GM21423 (cell line): ENCODE measurements around the gene SETMAR.
A peak's percentile ranks its signal among the peaks of the same experiment; 100 is the strongest.
"Not testable (repeated sequence)": the region's sequence is repeated elsewhere in the genome, so short reads cannot be mapped to it uniquely, and the experiment has no call there.

Experiments used
- ATAC-seq: cut with Tn5 transposase; IDR thresholded peaks from one replicate; pipeline ENCODE4 v1.9.1; 2021; ENCODE audit warnings: mild to moderate bottlenecking, moderate library complexity; ENCODE audit not compliant: unreplicated experiment

Gene SETMAR

GRCh38 chr3:4313606-4314293 is 10.6 kb downstream of the SETMAR start:
- ATAC-seq = no peak

- no peak for ATAC-seq
Observed at GRCh38 chr3:4314688-4315087, 11.5 kb downstream of the SETMAR start.

GRCh38 chr3:4320096-4320911 is 17.1 kb downstream of the SETMAR start:
- ATAC-seq = no peak

- no peak for ATAC-seq
Observed at GRCh38 chr3:4321732-4322131, 18.6 kb downstream of the SETMAR start.

- no peak for ATAC-seq
Observed at GRCh38 chr3:4322635-4323034, 19.5 kb downstream of the SETMAR start.

GRCh38 chr3:4323246-4324027 is 20.3 kb downstream of the SETMAR start:
- ATAC-seq = no peak

- no peak for ATAC-seq
Observed at GRCh38 chr3:4326868-4327267, 23.7 kb downstream of the SETMAR start.

- not testable (repeated sequence) for ATAC-seq
Observed at GRCh38 chr3:4329806-4330205, 26.6 kb downstream of the SETMAR start.

GRCh38 chr3:4332111-4332510 is 28.9 kb downstream of the SETMAR start:
- no peak for ATAC-seq

- ATAC-seq = no peak
Observed at GRCh38 chr3:4332574-4332973, 29.4 kb downstream of the SETMAR start.

GRCh38 chr3:4332991-4333390 is 29.8 kb downstream of the SETMAR start:
- no peak for ATAC-seq

GRCh38 chr3:4334548-4334947 is 31.4 kb downstream of the SETMAR start:
- ATAC-seq = no peak

- no peak for ATAC-seq
Observed at GRCh38 chr3:4335840-4336562, 32.8 kb downstream of the SETMAR start.

GRCh38 chr3:4336850-4337546 is 33.8 kb downstream of the SETMAR start:
- ATAC-seq = no peak

GRCh38 chr3:4338751-4339150 is 35.6 kb downstream of the SETMAR start:
- no peak for ATAC-seq

GRCh38 chr3:4340077-4340410 is 36.9 kb downstream of the SETMAR start:
- no peak for ATAC-seq

- no peak for ATAC-seq
Observed at GRCh38 chr3:4340411-4341335, 37.5 kb downstream of the SETMAR start.

- no peak for ATAC-seq
Observed at GRCh38 chr3:4341336-4341675, 38.1 kb downstream of the SETMAR start.

- no peak for ATAC-seq
Observed at GRCh38 chr3:4343258-4343657, 40.1 kb downstream of the SETMAR start.

- peak; percentile 86 for ATAC-seq
Observed at GRCh38 chr3:4350789-4351163, 47.6 kb downstream of the SETMAR start.
